Islet precursor cell (in vitro differentiated cells): ENCODE data around the gene HSFX1.

Experiments
- DNase-seq: peaks from one replicate; pipeline ENCODE4 v3.0.0-alpha.2; 2018

HSFX1 gene

DNA sequence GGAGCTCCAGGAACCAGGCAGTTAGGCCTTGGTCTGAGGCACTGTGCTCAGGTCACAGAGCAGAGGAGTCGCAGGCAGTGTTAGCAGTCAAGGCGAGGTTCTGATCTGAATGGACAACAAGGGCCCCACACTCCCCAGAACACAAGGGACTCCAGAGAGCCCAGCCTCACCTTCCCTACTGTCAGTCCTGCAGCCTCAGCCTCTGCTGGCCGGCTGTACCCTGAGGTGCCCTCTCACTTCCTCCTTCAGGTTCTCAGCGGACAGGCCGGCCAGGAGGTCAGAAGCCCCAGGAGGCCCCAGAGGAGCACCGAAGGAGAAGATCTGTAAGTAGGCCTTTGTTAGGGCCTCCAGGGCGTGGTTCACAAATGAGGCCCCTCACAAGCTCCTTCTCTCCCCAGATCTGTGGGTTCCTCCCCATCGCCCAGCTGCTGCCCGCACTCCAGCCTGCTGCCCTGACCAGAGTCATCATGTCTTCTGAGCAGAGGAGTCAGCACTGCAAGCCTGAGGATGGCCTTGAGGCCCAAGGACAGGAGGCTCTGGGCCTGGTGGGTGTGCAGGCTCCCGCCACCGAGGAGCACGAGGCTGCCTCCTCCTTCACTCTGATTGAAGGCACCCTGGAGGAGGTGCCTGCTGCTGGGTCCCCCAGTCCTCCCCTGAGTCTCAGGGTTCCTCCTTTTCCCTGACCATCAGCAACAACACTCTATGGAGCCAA is 34.0 kb downstream of the HSFX1 start:
- DNase-seq, result no peak

GRCh38 chrX:149818652-149819051 is 44.8 kb downstream of the HSFX1 start:
- no peak for DNase-seq

DNA sequence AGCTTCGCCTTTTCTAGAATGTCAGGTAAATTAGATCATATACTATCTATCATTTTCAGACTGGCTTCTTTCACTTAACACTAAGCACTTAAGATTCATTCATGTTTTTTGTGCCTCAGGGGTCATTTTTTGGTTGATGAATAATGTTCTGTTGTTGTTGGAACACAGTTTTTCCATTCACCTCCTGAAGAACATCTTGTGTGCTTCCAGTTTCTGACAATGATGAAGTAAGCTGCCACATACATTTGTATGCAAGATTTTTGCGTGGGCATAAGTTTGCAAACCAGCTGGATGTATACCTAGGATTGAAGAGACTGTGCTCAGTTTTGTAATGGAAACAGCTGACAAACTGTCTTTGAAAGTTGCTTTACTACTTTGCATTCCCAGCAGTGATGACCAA is 45.5 kb downstream of the HSFX1 start:
- no peak for DNase-seq

DNA sequence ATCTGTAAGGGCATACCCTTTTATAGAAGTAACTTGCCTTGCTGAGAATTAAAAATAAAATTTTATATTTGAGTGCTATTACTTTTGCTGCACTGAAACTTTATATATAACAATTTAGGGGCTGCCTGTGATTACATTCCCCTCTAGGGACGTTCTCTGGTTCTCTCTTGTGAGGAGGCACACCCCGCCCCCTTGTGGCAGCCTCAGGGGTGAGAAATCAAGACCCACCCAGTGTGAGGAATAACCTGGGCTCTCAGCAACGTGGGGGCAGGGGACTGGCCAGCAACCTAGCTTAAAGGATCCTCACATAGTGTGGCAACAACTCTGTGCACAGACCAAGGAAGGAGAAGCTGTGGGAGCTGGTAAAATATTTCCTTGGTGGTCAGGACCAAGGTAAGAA is 51.6 kb downstream of the HSFX1 start:
- no peak for DNase-seq
